Measurements from ENCODE around the gene TM4SF4.

DNA sequence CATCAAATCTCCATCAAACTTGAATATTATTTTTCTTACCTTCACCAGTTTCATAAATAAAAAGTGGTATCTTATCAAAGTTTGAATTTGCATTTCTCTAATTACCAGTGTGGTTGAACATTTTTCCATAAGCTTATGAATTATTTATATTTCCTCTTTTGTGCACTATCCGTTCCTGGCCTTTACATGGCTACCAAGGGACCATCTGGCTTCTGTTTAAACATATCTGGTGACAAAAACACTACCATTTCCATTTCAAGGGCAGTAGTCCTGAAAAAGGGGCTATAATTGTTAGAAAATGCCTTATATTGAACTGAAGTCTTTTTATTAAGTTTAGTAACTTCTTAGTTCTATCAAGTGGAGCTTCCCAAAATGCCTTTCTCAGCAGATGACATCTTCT lies 44.3 kb upstream of the TM4SF4 start:
- TF ChIP-seq, protein P1, sequence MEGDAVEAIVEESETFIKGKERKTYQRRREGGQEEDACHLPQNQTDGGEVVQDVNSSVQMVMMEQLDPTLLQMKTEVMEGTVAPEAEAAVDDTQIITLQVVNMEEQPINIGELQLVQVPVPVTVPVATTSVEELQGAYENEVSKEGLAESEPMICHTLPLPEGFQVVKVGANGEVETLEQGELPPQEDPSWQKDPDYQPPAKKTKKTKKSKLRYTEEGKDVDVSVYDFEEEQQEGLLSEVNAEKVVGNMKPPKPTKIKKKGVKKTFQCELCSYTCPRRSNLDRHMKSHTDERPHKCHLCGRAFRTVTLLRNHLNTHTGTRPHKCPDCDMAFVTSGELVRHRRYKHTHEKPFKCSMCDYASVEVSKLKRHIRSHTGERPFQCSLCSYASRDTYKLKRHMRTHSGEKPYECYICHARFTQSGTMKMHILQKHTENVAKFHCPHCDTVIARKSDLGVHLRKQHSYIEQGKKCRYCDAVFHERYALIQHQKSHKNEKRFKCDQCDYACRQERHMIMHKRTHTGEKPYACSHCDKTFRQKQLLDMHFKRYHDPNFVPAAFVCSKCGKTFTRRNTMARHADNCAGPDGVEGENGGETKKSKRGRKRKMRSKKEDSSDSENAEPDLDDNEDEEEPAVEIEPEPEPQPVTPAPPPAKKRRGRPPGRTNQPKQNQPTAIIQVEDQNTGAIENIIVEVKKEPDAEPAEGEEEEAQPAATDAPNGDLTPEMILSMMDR (conservative IDR thresholded peaks at IDR 0.05; ENCODE audit: low read depth in 2 of 2), result no peak
- TF ChIP-seq POLR2AphosphoS5 (IDR thresholded peaks at IDR 0.05; ENCODE audit: low read depth) (no peak), EZH2 (IDR thresholded peaks at IDR 0.05; ENCODE audit: low read depth, unreplicated experiment) (no peak), CREB1 (CRISPR knock-in tag; IDR thresholded peaks at IDR 0.05; ENCODE audit: low read depth) (no peak), EZH2phosphoT487 (IDR thresholded peaks at IDR 0.05; ENCODE audit: unreplicated experiment) (no peak), NANOG (IDR thresholded peaks at IDR 0.05; ENCODE audit: borderline replicate concordance) (no peak), JUNB (IDR thresholded peaks at IDR 0.05; ENCODE audit: unreplicated experiment) (no peak), ZNF331 (CRISPR knock-in tag; IDR thresholded peaks at IDR 0.05; ENCODE audit: low read depth) (no peak)
- TF ChIP-seq, protein P2, sequence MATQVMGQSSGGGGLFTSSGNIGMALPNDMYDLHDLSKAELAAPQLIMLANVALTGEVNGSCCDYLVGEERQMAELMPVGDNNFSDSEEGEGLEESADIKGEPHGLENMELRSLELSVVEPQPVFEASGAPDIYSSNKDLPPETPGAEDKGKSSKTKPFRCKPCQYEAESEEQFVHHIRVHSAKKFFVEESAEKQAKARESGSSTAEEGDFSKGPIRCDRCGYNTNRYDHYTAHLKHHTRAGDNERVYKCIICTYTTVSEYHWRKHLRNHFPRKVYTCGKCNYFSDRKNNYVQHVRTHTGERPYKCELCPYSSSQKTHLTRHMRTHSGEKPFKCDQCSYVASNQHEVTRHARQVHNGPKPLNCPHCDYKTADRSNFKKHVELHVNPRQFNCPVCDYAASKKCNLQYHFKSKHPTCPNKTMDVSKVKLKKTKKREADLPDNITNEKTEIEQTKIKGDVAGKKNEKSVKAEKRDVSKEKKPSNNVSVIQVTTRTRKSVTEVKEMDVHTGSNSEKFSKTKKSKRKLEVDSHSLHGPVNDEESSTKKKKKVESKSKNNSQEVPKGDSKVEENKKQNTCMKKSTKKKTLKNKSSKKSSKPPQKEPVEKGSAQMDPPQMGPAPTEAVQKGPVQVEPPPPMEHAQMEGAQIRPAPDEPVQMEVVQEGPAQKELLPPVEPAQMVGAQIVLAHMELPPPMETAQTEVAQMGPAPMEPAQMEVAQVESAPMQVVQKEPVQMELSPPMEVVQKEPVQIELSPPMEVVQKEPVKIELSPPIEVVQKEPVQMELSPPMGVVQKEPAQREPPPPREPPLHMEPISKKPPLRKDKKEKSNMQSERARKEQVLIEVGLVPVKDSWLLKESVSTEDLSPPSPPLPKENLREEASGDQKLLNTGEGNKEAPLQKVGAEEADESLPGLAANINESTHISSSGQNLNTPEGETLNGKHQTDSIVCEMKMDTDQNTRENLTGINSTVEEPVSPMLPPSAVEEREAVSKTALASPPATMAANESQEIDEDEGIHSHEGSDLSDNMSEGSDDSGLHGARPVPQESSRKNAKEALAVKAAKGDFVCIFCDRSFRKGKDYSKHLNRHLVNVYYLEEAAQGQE (IDR thresholded peaks at IDR 0.05; ENCODE audit: unreplicated experiment), result no peak
- TF ChIP-seq, protein P3, sequence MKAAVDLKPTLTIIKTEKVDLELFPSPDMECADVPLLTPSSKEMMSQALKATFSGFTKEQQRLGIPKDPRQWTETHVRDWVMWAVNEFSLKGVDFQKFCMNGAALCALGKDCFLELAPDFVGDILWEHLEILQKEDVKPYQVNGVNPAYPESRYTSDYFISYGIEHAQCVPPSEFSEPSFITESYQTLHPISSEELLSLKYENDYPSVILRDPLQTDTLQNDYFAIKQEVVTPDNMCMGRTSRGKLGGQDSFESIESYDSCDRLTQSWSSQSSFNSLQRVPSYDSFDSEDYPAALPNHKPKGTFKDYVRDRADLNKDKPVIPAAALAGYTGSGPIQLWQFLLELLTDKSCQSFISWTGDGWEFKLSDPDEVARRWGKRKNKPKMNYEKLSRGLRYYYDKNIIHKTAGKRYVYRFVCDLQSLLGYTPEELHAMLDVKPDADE (IDR thresholded peaks at IDR 0.05), result no peak

All from GM23338 (cell line).